ENCODE results near the gene SHE.

SHE gene

GRCh38 chr1:154431586-154432373, 70.4 kb downstream of the SHE start:
- Histone ChIP-seq H2AK5ac (ENCODE audit: low read length, severe bottlenecking) (no peak overlapping the region), H3K4ac (ENCODE audit: low read depth in 1 of 2, low read length in 2 of 2) (peak overlapping the region in 1 of 2 experiments; percentile 82), H3K9ac (ENCODE audit: low read length) (peak overlapping the region; percentile 75), H3K4me2 (ENCODE audit: low read length, poor library complexity, severe bottlenecking) (no peak overlapping the region), H3K27me3 (ENCODE audit: control insufficient read depth in 1 of 2, insufficient read depth in 1 of 2, low read length in 2 of 2) (no peaks in the 10 kb centered on the region), H2BK12ac (ENCODE audit: low read length in 2 of 2) (peak overlapping the region; percentile 81 to 95), H3K14ac (ENCODE audit: low read length in 2 of 2) (peak overlapping the region in 1 of 2 experiments; percentile 71), H3K9me3 (ENCODE audit: control insufficient read depth, low read length) (no peaks in the 10 kb centered on the region), H3K4me1 (ENCODE audit: control insufficient read depth, insufficient read depth, low read depth, low read length) (peaks cover 44% of the 10 kb centered on the region), H2AFZ (ENCODE audit: low read depth, low read length) (no peak overlapping the region), H3K4me3 (ENCODE audit: insufficient read depth in 1 of 2, low read depth in 1 of 2, low read length in 2 of 2) (no peak overlapping the region), H3K18ac (ENCODE audit: low read depth in 1 of 2, low read length in 2 of 2) (peak overlapping the region; percentile 26 to 85), H3K27ac (ENCODE audit: low read length, poor library complexity, severe bottlenecking) (peak overlapping the region; percentile 33), H3K23ac (ENCODE audit: low read length in 2 of 2) (no peak overlapping the region), H2BK5ac (ENCODE audit: low read depth, low read length, poor library complexity, severe bottlenecking) (no peak overlapping the region), H3K79me1 (replicated peaks; ENCODE audit: low read length, poor library complexity, severe bottlenecking) (no peaks in the 10 kb centered on the region), H3K36me3 (ENCODE audit: control insufficient read depth in 1 of 2, insufficient read depth in 2 of 2, low read depth in 1 of 2, low read length in 2 of 2) (peaks cover 13 to 14% of the 10 kb centered on the region in 2 experiments), H2BK15ac (ENCODE audit: low read depth, poor library complexity, severe bottlenecking) (peak overlapping the region; percentile 62), H4K8ac (ENCODE audit: low read length) (no peak overlapping the region), H4K91ac (ENCODE audit: low read length) (peak overlapping the region; percentile 20), H2BK120ac (ENCODE audit: low read depth, low read length) (no peak overlapping the region)
- WGBS: 21% methylated on average over 10 of the region's 10 CpGs
- DNase-seq: peak; percentile 98

GRCh38 chr1:154430903-154431302, 71.3 kb downstream of the SHE start:
- Histone ChIP-seq H3K4ac (ENCODE audit: low read depth in 1 of 2, low read length in 2 of 2) (no peak overlapping the region), H3K18ac (ENCODE audit: low read depth in 1 of 2, low read length in 2 of 2) (peak overlapping the region; percentile 12 to 48), H3K27ac (ENCODE audit: low read length, poor library complexity, severe bottlenecking) (no peak overlapping the region), H3K27me3 (ENCODE audit: control insufficient read depth in 1 of 2, insufficient read depth in 1 of 2, low read length in 2 of 2) (no peaks in the 10 kb centered on the region), H4K8ac (ENCODE audit: low read length) (no peak overlapping the region), H3K79me1 (replicated peaks; ENCODE audit: low read length, poor library complexity, severe bottlenecking) (no peaks in the 10 kb centered on the region), H2BK15ac (ENCODE audit: low read depth, poor library complexity, severe bottlenecking) (no peak overlapping the region), H3K4me1 (ENCODE audit: control insufficient read depth, insufficient read depth, low read depth, low read length) (peaks cover 42% of the 10 kb centered on the region), H3K36me3 (ENCODE audit: control insufficient read depth in 1 of 2, insufficient read depth in 2 of 2, low read depth in 1 of 2, low read length in 2 of 2) (peaks cover 6 to 12% of the 10 kb centered on the region in 2 experiments), H4K91ac (ENCODE audit: low read length) (no peak overlapping the region), H3K14ac (ENCODE audit: low read length in 2 of 2) (no peak overlapping the region), H2AK5ac (ENCODE audit: low read length, severe bottlenecking) (peak overlapping the region; percentile 83), H2BK5ac (ENCODE audit: low read depth, low read length, poor library complexity, severe bottlenecking) (no peak overlapping the region), H3K4me3 (ENCODE audit: insufficient read depth in 1 of 2, low read depth in 1 of 2, low read length in 2 of 2) (no peak overlapping the region), H2AFZ (ENCODE audit: low read depth, low read length) (no peak overlapping the region), H2BK12ac (ENCODE audit: low read length in 2 of 2) (peak overlapping the region in 1 of 2 experiments; percentile 73), H2BK120ac (ENCODE audit: low read depth, low read length) (no peak overlapping the region), H3K9ac (ENCODE audit: low read length) (peak overlapping the region; percentile 75), H3K9me3 (ENCODE audit: control insufficient read depth, low read length) (no peaks in the 10 kb centered on the region), H3K23ac (ENCODE audit: low read length in 2 of 2) (no peak overlapping the region), H3K4me2 (ENCODE audit: low read length, poor library complexity, severe bottlenecking) (no peak overlapping the region)
- WGBS: 32% methylated on average over 11 of the region's 11 CpGs
- DNase-seq: peak; percentile 62

- peaks cover 42% of the 10 kb centered on the region for H3K4me1 ChIP-seq (ENCODE audit: control insufficient read depth, insufficient read depth, low read depth, low read length)
- H2AK5ac ChIP-seq (ENCODE audit: low read length, severe bottlenecking): peak overlapping the region; percentile 83
- no peak overlapping the region for H3K27ac ChIP-seq (ENCODE audit: low read length, poor library complexity, severe bottlenecking)
- peaks cover 2% of the 10 kb centered on the region for H3K79me1 ChIP-seq (replicated peaks; ENCODE audit: low read length, poor library complexity, severe bottlenecking)
- no peak overlapping the region for H3K4me2 ChIP-seq (ENCODE audit: low read length, poor library complexity, severe bottlenecking)
- no peak overlapping the region for H2BK5ac ChIP-seq (ENCODE audit: low read depth, low read length, poor library complexity, severe bottlenecking)
- H4K8ac ChIP-seq (ENCODE audit: low read length): no peak overlapping the region
- no peak overlapping the region for H4K91ac ChIP-seq (ENCODE audit: low read length)
- no peak overlapping the region for H3K14ac ChIP-seq (ENCODE audit: low read length in 2 of 2)
- no peak overlapping the region for H2BK15ac ChIP-seq (ENCODE audit: low read depth, poor library complexity, severe bottlenecking)
- H3K23ac ChIP-seq (ENCODE audit: low read length in 2 of 2): no peak overlapping the region
- no peaks in the 10 kb centered on the region for H3K27me3 ChIP-seq (ENCODE audit: control insufficient read depth in 1 of 2, insufficient read depth in 1 of 2, low read length in 2 of 2)
- H3K4ac ChIP-seq (ENCODE audit: low read depth in 1 of 2, low read length in 2 of 2): peak overlapping the region in 1 of 2 experiments; percentile 9
- peak overlapping the region in 1 of 2 experiments; percentile 49 for H3K18ac ChIP-seq (ENCODE audit: low read depth in 1 of 2, low read length in 2 of 2)
- DNase-seq: no peak
- H3K36me3 ChIP-seq (ENCODE audit: control insufficient read depth in 1 of 2, insufficient read depth in 2 of 2, low read depth in 1 of 2, low read length in 2 of 2): peaks cover 0 to 9% of the 10 kb centered on the region in 2 experiments
- H3K4me3 ChIP-seq (ENCODE audit: insufficient read depth in 1 of 2, low read depth in 1 of 2, low read length in 2 of 2): no peak overlapping the region
- no peaks in the 10 kb centered on the region for H3K9me3 ChIP-seq (ENCODE audit: control insufficient read depth, low read length)
- peak overlapping the region; percentile 12 to 45 for H2BK12ac ChIP-seq (ENCODE audit: low read length in 2 of 2)
- peak overlapping the region; percentile 75 for H3K9ac ChIP-seq (ENCODE audit: low read length)
- H2AFZ ChIP-seq (ENCODE audit: low read depth, low read length): no peak overlapping the region
- no peak overlapping the region for H2BK120ac ChIP-seq (ENCODE audit: low read depth, low read length)
- 79% methylated on average over 16 of the region's 17 CpGs for WGBS
Observed at GRCh38 chr1:154429841-154430611, 72.2 kb downstream of the SHE start.
